Psoas muscle (tissue), 8 donors: Measurements from ENCODE around the gene SIPA1L3. TPM values are rescaled to one million over a fixed set of nuclear protein-coding genes. Genes with fewer than 3 reads are reported as not detected.

Experiments
- ATAC-seq, 4 donors: fragments of 200-7000 bp; cut with Tn5 transposase; one replicate each; pipeline ENCODE4 v1.9.1; 2020; ENCODE audit warnings: moderate library complexity in 3 of 4, mild to moderate bottlenecking in 2 of 4
- DNase-seq, 2 donors: peaks; one replicate each; pipeline ENCODE4 v3.0.0-alpha.2; 2020
- H3K27ac ChIP-seq: fragments of 200-600 bp; one replicate; pipeline ENCODE4 v1.8.0; 2022
- H3K27me3 ChIP-seq, 3 donors: fragments of 200-600 bp in 1 of 3; one replicate each; pipeline versions ENCODE4 v1.6.1 to v1.8.0; 2013 to 2022; ENCODE audit warnings: low read length in 2 of 3, mild to moderate bottlenecking in 2 of 3, moderate library complexity in 1 of 3; ENCODE audit not compliant: insufficient read depth in 3 of 3
- H3K36me3 ChIP-seq, 2 donors: fragments of 200-600 bp in 1 of 2; one replicate each; pipeline versions ENCODE4 v1.6.1 to v1.8.0; 2013 to 2022; ENCODE audit warnings: low read depth in 1 of 2, mild to moderate bottlenecking in 1 of 2, moderate library complexity in 1 of 2; ENCODE audit not compliant: insufficient read depth in 1 of 2
- H3K4me1 ChIP-seq: fragments of 200-600 bp; one replicate; pipeline ENCODE4 v1.8.0; 2022
- H3K4me3 ChIP-seq: fragments of 200-600 bp; one replicate; pipeline ENCODE4 v1.8.0; 2022; ENCODE audit warnings: mild to moderate bottlenecking
- H3K9me3 ChIP-seq: fragments of 200-600 bp; one replicate; pipeline ENCODE4 v1.8.0; 2022
- CTCF ChIP-seq: fragments of 200-600 bp; IDR thresholded peaks from one replicate; pipeline ENCODE4 v1.8.0; 2022; ENCODE audit warnings: antibody characterized with exemption
- WGBS, 3 donors: extraction: QIAGEN DNeasy Blood & Tissue Kit; methylation state at CpG; one replicate each; pipeline versions ENCODE4 v1.1.6 to v1.1.7; 2013; 5-methylcytosine and 5-hydroxymethylcytosine counted together
- intact Hi-C, 2 donors: fragments of 100-400 bp; cut with DNase I; formaldehyde crosslinking; loops; one replicate each; pipeline versions ENCODE4 v1.11.0 to v1.14.2; 2022
- polyA plus RNA-seq, 3 donors: library from polyadenylated mRNA; stranded (reverse); fragments of 200-250 nt; gene quantifications; one replicate each; pipeline ENCODE4 v1.2.3, GENCODE V29; 2013
- total RNA-seq, 4 donors: library from RNA; stranded (reverse); fragmentation: NEBNext Ultra II Directional in 2 of 4; extraction: Animal tissue kit (Norgen Biotek cat#: 25700) in 2 of 4; gene quantifications; one replicate each; pipeline versions ENCODE4 v1.2.1 to v1.2.4, GENCODE V29; 2021 to 2023
- donor health status: healthy with polysubstance abuse.
- donor health status: DM: no; HTN: no; CAD: no; lungs with moderate emphysema.
- donor health status: Bipolar disorder and iron deficiency.
- donor health status: healthy.
- donor health status: DM: yes; HTN: yes; CAD: no.
- donor health status: DM: no; HTN: no; CAD: no.
- donor health status: DM: no; HTN: no; CAD: no.
- donor health status: DM: yes; HTN: yes; CAD: no.

SIPA1L3 gene
- total and polyA plus RNA-seq, 7 donors = 2.9 to 28.2 (median 8.3) TPM

GRCh38 chr19:37899966-37900365 lies 7.0 kb upstream of the SIPA1L3 start:
- ATAC-seq (no peak), DNase-seq (no peak)
- WGBS, 3 donors = 72 to 74% (median 74%) methylated on average over 2 of the region's 2 CpGs
- no peak overlapping the region for H3K4me3 ChIP-seq
- H3K36me3 ChIP-seq = no peaks in the 10 kb centered on the region
- TF ChIP-seq CTCF = no peak
- no peaks in the 10 kb centered on the region for H3K4me1 ChIP-seq
- no peak overlapping the region for H3K27ac ChIP-seq
- H3K9me3 ChIP-seq = no peaks in the 10 kb centered on the region
- no peaks in the 10 kb centered on the region for H3K27me3 ChIP-seq
- intact Hi-C loops = loop anchor here (2.0 to 10.0 kb wide), 7 partner anchors 135 to 437 kb away; partner anchors contain the start of gene CATSPERG (in 1 of the 2)

- DNase-seq (peak; percentile 62 to 82), ATAC-seq (peak; percentile 54 to 65 (median 56))
- Histone ChIP-seq H3K4me3 (no peak overlapping the region), H3K36me3 (no peaks in the 10 kb centered on the region), H3K27ac (no peak overlapping the region), H3K9me3 (no peaks in the 10 kb centered on the region), H3K4me1 (peaks cover 4% of the 10 kb centered on the region), H3K27me3 (no peaks in the 10 kb centered on the region)
- intact Hi-C loops = loop anchor here (5.0 to 10.0 kb wide), 6 partner anchors 132 to 435 kb away; partner anchors contain the start of gene CATSPERG (in 1 of the 2)
- TF ChIP-seq CTCF = peak; percentile 82
- WGBS, 3 donors = 0 to 1% (median 1%) methylated on average over 4 of the region's 4 CpGs
Measured at GRCh38 chr19:37902668-37903067, 4.3 kb upstream of the SIPA1L3 start.

- WGBS, 3 donors = 90 to 94% (median 92%) methylated on average over 2 of the region's 2 CpGs
- no peak for TF ChIP-seq CTCF
- no peaks in the 10 kb centered on the region for H3K9me3 ChIP-seq
- no peak overlapping the region for H3K4me3 ChIP-seq
- DNase-seq (no peak), ATAC-seq (no peak)
- H3K36me3 ChIP-seq = no peaks in the 10 kb centered on the region
- intact Hi-C loops = loop anchor here (5.0 to 10.0 kb wide), 6 partner anchors 132 to 434 kb away; partner anchors contain the start of gene CATSPERG (in 1 of the 2)
- H3K27me3 ChIP-seq = no peaks in the 10 kb centered on the region
- peaks cover 8% of the 10 kb centered on the region for H3K4me1 ChIP-seq
- no peak overlapping the region for H3K27ac ChIP-seq
Measured at GRCh38 chr19:37903096-37903495, 3.9 kb upstream of the SIPA1L3 start.

DNA sequence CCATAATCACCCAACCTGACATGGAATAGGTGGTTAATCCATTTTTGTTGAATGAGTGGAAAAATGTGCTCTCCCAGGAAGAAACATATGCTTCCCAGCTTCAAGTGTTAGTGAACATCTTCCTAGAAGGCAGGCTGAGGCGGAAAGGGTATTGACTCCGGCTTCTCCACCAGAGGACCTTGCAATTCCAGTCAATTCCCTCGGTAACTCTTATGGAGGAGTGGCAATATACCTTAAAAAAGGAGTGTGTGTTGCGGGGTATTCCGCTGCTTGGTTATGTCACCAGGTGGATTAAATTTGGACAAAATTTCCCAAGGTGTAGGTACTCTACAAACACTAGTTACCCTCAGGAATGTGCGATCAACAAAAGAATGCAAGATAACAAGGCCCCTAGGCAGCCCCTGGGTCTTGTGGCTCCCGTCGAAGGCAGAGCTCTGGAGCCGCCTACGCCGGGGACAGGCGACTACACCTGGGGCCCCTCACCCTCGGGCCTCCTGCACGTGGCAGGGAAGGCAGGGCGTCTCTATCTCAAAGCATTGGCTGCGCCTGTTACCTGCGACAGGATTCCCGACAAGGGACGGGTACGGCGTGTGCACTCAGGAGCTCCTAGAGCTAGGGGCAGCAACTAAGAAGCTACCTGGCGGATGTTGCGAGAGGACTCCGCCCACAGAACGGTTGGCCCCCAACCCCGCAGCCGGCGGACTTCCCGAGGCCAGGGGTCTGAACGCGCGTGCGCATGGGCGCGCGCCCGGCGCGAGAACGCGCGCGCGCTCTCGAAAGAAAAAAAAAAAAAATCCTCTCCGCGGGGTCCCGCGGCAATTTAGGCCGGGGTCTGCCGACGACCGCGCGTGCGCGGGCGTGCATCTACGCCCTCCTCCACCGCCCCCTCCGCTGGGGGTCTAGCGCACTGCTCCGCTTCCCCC lies 801 bp upstream of the SIPA1L3 start, which contains the start of gene WDR87:
TSS of gene WDR87 (minus strand) at position 649 of the 923 bp plus-strand sequence. CDS start 8,355 bp downstream, outside the sequence.
- Histone ChIP-seq H3K4me3 (peak within 1 kb of the TSS; percentile 79), H3K27ac (peak within 1 kb of the TSS; percentile 76), H3K9me3 (no peaks in the 10 kb centered on the region), H3K27me3 (no peaks in the 10 kb centered on the region), H3K4me1 (peaks cover 18% of the 10 kb centered on the region), H3K36me3 (no peaks in the 10 kb centered on the region)
- DNase-seq = peak in 1 of 2 donors; percentile 21
- intact Hi-C loops = loop anchor here in 1 of 2 donors (5.0 to 10.0 kb wide), 4 partner anchors 96 to 411 kb away; partner anchors contain the start of genes KCNK6 and YIF1B
- TF ChIP-seq CTCF = no peak
- peak in 2 of 4 donors; percentile 7 to 29 for ATAC-seq
- 10 to 13% (median 11%) methylated on average over 51 to 63 of the region's 63 CpGs for WGBS, 3 donors
